NCI-H1105 (cell line): ENCODE measurements around the gene OR10G4.
"Not testable (repeated sequence)": the region's sequence is repeated elsewhere in the genome, so short reads cannot be mapped to it uniquely, and the experiment has no call there.

ENCODE experiments used
- DNase-seq: peaks from one replicate; lab custom pipeline; 2025; lab: John Stamatoyannopoulos, UW

OR10G4 gene, protein sequence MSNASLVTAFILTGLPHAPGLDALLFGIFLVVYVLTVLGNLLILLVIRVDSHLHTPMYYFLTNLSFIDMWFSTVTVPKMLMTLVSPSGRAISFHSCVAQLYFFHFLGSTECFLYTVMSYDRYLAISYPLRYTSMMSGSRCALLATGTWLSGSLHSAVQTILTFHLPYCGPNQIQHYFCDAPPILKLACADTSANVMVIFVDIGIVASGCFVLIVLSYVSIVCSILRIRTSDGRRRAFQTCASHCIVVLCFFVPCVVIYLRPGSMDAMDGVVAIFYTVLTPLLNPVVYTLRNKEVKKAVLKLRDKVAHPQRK

DNA sequence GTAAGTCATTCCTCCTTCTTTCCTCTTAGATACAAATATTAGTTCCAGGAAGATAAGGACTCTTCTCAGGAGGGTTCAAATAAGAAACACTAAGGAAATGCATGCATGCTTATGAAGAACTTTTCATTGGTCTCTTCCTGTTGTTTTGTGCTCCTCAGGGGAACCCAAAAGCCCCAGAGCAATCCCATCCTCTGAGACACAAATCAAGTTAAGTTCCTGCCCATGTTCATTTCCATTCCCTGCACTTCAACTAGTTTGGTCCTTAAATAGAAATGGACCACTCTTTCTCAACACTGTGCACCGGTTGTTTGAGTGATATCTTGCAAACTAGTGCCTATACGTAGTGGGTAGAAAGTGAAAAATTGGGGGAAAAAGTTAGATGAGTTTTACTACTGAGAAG, at the start of gene OR10G4:
Gene OR10G4 (plus strand): TSS at position 301 of the 400 bp plus-strand sequence. CDS start 2,578 bp downstream, outside the sequence.
- DNase-seq: no peak

DNA sequence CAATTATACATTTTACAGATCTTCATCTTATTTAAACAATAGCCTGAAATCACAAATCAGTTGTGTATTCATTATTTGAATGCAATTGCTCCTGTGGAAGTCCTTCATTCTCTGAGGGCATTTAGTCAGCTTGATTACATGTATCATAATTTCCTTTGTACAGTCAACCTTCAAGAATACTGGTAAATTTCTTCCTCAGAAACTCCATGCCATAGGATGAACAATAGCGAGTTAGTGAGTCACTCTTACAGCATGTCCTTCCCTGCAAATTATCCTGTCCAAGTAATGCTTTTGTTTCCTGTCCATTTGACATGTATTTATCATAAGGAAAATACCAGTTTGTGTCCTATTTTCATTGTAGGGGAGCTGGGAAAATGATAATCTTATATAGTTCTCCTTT, 39.0 kb upstream of the OR10G4 start:
- DNase-seq: no peak

DNA sequence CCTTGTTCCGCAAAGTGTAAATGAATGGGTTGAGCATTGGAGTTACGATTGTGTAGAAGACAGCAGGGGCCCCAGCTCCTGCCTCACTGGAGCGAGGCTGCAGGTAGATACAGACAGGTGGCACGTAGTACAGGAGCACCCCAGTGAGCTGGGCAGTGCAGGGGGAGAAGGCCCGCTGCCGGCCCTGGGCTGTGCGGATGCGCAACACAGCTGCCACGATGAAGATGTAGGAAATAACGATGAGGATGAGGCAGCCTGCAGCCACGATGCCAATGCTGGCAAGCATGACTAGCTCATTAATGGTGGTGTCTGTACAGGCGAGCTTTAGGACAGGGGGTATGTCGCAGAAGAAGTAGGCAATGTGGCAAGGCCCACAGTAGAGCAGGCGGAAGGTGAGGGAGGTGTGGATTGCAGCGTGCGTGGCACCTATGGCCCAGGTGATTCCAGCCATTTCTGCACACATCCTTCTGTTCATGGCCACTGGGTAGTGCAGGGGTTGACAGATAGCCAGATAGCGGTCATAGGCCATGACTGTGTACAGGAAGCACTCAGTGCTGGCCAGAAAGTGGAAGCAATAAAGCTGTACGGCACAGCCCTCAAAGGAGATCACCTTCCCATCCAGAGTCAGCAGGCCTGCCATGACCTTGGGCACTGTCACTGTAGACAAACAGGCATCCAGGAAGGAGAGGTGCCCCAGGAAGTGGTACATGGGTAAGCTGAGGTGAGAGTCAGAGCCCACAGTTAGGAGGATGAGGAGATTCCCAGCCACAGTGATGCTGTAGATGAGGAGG, 35.8 kb upstream of the OR10G4 start:
- no peak for DNase-seq

DNA sequence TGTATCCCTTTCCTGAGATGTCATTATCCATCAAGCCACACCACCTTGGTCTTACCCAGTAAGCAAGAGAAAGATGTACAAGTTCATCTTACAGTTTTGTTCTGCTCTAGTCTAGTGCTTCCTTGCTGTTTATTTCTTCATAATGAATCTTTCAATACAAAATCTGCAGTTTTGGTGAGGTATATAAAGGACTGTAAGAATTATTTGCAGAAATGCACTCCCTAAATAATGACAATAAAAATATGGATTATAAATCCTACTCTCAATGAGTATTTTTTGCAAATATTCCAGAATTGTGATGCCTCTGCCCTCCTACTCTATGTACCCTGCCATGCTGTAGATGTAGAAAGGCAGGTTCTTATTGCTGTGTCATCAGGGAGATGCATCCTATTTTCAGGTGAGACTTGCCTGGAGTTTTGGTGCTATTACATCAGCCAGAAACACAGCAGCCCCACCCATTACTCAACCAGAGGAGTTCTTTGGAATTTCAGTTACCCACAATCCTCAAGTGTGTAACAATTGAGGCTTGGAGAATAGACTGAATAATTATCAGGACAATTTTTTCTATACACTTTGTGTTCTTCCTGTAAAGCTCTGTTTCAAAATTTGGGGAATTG, 35.0 kb upstream of the OR10G4 start, which contains the start of gene OR10S1:
Gene OR10S1 (minus strand): TSS at position 51 of the 617 bp plus-strand sequence. CDS start 117 bp downstream, outside the sequence.
- no peak for DNase-seq

DNA sequence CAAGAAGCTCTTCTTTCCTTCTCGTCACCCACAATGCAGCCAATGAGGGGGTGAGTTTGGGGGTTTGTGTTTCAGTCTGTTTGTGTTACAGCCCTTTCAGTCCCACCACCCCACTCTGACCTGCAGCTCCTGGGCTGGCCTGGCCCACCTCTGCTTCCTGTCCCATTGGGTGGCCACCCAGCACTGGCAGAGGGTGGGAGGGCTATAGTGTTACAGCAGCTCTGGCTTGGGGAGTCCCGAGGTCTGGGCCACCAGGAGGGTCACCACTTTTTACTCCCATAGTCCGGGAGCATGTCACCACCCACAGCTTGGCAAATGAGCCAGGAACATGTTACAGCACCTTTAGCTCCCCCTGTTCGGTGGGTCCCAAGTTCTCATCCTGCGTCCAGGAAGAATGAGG, 33.5 kb upstream of the OR10G4 start:
- no peak for DNase-seq

DNA sequence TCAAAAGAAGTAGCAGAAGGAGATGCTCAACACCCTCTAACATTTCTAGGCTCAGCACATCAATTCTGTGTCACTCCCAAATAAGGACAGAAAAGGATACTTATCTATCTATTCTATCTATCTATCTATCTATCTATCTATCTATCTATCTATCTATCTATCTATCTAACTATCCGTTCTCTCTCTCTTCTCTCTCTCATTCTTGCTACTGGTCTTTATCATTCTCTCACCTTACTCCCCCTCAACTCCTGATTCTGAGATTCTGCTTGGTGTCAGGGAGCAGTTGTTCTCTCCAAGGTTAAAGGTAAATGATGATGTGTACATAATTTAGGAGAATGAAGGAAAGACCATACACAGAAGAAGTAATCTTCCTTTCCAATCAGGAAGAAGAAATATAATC, 17.7 kb upstream of the OR10G4 start, which contains the start of gene OR10G6:
Gene OR10G6 (minus strand): TSS at position 43 of the 400 bp plus-strand sequence. CDS start 0 bp downstream, at position 43.
- no peak for DNase-seq

DNA sequence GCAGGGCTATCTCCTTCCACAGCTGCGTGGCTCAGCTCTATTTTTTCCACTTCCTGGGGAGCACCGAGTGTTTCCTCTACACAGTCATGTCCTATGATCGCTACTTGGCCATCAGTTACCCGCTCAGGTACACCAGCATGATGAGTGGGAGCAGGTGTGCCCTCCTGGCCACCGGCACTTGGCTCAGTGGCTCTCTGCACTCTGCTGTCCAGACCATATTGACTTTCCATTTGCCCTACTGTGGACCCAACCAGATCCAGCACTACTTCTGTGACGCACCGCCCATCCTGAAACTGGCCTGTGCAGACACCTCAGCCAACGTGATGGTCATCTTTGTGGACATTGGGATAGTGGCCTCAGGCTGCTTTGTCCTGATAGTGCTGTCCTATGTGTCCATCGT, 3.0 kb downstream of the OR10G4 start:
- not testable (repeated sequence) for DNase-seq

DNA sequence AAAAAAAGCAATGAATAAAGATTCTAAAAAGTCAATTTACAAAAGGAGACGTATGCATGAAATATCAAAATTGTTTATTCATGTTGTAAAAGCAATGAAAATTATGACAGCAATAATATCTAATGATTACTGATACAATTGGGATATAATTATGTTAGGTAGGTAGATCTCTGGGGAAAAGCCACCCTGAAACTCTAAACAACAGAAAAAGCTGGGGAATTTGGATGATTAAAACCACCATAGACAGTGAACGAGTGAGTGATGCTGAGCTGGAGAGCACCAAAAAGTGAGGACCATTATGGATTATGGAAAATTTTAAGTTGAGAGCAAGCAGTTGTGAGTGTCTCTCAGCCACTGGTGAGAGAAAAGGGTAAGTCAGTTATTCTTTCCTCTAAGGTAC, 13.7 kb downstream of the OR10G4 start, which contains the start of gene OR10G8:
Gene OR10G8 (plus strand): TSS at position 301 of the 400 bp plus-strand sequence. CDS start 2,825 bp downstream, outside the sequence.
- DNase-seq: no peak

DNA sequence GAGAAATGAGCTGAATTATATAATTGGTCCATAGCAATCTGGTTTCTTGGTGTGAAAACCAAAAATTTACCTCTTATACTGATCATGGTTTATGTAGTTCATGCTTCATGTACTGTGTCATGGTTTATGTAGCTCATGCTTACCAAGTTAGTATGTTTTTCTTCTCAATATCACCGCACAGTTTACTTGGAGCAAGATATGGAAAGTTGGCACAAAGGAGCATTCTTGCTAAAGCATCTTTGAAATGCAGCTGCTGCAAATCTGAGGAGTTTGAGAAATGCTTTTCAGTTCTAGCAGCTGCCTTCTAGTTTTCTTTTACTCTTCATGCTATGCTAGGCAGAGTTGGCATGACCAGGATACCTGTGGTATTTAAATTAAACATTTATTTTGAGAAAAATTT, 23.9 kb downstream of the OR10G4 start:
- DNase-seq: no peak

DNA sequence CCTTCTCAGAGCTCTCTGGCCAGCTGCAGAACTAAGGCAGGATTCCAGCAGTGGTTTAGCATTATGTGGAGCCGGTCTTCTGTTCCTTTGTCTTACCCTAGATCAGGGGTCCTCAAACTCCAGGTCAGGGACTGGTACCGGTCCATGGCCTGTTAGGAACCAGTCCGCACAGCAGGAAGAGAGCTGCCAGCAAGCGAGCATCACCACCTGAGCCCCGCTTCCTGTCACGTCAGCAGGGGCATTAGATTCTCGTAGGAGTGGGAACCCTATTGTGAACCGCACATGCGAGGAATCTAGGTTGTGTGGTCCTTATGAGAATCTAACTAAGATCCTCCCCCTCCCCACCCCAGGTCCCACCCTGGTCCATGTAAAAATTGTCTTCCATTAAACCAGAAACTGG, 26.8 kb downstream of the OR10G4 start:
- DNase-seq: no peak

DNA sequence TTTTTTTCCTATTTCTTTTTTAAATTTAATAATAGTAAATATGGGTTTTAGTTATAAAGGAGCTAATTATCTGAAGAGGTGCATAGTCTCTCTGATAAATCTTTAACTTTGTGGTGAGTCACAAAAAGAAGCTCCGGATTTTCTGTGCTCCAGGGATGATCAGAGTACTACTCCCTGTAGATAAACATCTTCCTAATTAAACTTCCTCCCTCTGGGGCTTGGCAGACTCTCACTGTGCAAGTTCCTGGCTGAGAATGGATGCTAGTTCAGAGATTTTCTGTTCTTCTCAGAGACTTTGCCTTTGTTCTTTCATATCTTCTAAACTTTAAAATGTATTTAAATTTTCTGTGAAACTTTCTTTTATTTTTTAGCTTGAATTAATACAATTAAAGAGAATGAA, 28.5 kb downstream of the OR10G4 start, which contains the start of gene OR10G7:
Gene OR10G7 (minus strand): TSS at position 72 of the 400 bp plus-strand sequence. CDS start 2,324 bp downstream, outside the sequence.
- DNase-seq: no peak

DNA sequence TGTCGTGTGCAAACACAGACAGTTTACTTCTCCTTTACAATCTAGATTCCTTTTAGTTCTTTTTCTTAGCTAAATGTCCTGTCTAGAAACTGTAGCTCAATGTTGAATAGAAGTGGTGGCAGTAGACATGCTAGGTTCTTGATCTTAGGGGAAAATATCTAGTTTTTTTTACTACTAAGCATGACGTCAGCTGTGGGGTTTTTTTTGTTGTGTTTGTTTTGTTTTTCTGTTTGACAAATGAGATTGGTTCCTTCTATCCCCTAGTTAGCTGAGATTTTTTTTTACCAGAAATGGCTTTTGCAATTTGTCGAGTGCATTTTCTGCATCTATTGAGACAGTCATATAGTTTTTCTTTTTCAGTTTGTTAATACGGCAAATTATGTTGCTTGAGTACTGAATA, 30.6 kb downstream of the OR10G4 start:
- no peak for DNase-seq

DNA sequence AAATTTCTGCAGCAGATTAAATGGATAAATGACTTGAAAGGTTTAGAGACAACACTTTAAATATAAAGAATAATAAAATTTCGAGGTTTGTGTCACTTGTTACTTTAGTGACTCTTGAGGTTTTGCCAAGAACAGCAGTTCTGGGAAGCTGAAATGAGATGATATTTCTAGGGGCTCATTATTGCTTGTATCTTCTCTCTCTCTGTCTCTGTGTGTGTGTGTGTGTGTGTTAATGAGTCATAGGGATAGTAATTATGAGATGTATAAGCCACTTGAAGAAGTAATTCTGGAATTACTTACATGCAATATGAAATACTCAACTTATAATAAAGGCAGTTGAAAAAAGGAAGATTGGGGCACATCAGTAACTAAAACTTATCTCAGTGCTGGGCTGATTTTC, 38.0 kb downstream of the OR10G4 start:
- no peak for DNase-seq

DNA sequence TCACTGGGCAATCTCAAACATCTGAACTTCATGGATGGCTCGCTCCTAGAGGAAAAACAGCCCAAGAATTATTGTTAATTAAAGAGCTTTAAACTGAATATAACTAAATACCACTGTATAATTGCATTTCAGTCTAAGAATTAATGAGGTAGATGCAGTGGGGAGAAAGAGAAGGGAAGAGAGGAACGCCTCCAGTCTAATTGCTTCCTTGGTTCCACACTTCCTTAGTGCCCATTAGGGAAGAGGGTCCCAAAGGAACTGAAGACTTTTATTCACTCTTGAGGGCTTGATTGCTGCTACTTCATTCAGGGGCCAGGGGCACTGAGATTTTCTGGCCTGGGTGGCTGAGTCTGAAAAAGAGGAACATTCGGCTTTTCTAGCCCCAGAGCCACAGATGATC, 40.2 kb downstream of the OR10G4 start:
- DNase-seq: no peak
